GM18867 (cell line): ENCODE results near the gene CNR1.

ENCODE experiments used
- ATAC-seq: cut with Tn5 transposase; IDR thresholded peaks from one replicate; pipeline ENCODE4 v1.9.1; 2021; ENCODE audit warnings: mild to moderate bottlenecking, moderate library complexity; ENCODE audit not compliant: unreplicated experiment

CNR1 gene

GRCh38 chr6:88144637-88145297, 21.4 kb downstream of the CNR1 start:
- no peak for ATAC-seq

GRCh38 chr6:88143421-88144157, 22.6 kb downstream of the CNR1 start:
- no peak for ATAC-seq

- no peak for ATAC-seq
Observed at GRCh38 chr6:88142297-88142668, 23.9 kb downstream of the CNR1 start.

GRCh38 chr6:88141561-88142296, 24.4 kb downstream of the CNR1 start:
- peak; percentile 96 for ATAC-seq

- no peak for ATAC-seq
Observed at GRCh38 chr6:88137915-88138314, 28.2 kb downstream of the CNR1 start.

- peak; percentile 94 for ATAC-seq
Observed at GRCh38 chr6:88135578-88136114, 30.5 kb downstream of the CNR1 start.

GRCh38 chr6:88134575-88134974, 31.6 kb downstream of the CNR1 start:
- ATAC-seq, result no peak

GRCh38 chr6:88133718-88134117, 32.4 kb downstream of the CNR1 start:
- no peak for ATAC-seq

GRCh38 chr6:88124925-88125557, 41.1 kb downstream of the CNR1 start:
- ATAC-seq, result no peak

- no peak for ATAC-seq
Observed at GRCh38 chr6:88120635-88121034, 45.5 kb downstream of the CNR1 start.

- no peak for ATAC-seq
Observed at GRCh38 chr6:88119769-88120168, 46.4 kb downstream of the CNR1 start.

- no peak for ATAC-seq
Observed at GRCh38 chr6:88116276-88116675, 49.9 kb downstream of the CNR1 start.

GRCh38 chr6:88115307-88115706, 50.8 kb downstream of the CNR1 start:
- ATAC-seq, result no peak

- ATAC-seq, result no peak
Observed at GRCh38 chr6:88114838-88115237, 51.3 kb downstream of the CNR1 start.

GRCh38 chr6:88111991-88112390, 54.2 kb downstream of the CNR1 start:
- ATAC-seq, result no peak

- ATAC-seq, result no peak
Observed at GRCh38 chr6:88107241-88107640, 58.9 kb downstream of the CNR1 start.

GRCh38 chr6:88105741-88106340, 60.3 kb downstream of the CNR1 start:
- ATAC-seq, result no peak
